ENCODE measurements around the gene PLA2G4E.

The PLA2G4E gene

DNA sequence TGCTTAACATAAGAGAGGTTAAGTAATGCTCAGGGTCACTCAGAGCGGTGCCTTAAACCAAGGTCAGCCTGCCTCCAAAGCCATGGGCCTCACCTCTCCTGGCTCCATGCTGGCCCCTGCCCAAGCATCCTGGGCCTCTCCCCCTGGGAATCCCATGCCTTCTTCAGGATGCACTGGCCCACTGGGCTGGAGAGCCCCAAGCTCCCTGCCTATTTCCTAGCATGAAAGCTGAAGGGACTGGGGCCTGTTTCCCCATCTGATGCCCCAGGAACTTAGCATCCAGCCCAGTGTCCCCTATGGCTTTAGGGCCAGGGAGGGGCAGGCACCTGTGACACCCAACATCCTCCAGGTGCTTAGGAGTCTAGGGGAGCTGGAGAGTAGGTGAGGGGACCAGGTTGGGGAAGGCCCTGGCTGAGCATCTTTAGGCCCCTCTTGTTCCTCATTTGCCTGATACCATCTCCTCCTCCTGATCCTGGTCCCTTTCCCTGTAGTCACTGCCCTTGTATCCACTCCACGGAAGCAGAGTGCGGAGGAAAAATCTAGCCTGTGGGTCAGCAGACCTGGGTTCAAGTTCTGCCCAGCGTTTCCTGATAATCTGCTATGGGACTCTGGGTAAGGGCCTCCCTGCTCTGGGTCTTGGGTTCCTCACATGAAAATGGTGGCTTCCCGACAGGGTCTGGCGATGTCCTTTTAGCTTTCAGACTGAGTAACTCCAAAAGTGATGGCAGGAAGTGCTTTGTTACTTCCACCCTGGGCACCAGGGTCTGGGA, 77.1 kb downstream of the PLA2G4E start:
- Histone ChIP-seq H3K27ac (no peak overlapping the region), H3K4me1 (peaks cover 2% of the 10 kb centered on the region), H3K4me2 (ENCODE audit: low read length) (no peak overlapping the region), H3K4me3 (ENCODE audit: low read depth, low read length) (no peak overlapping the region), H3K36me3 (ENCODE audit: control insufficient read depth, insufficient read depth, low read length) (no peaks in the 10 kb centered on the region), H3K9me3 (ENCODE audit: control insufficient read depth, low read length) (no peaks in the 10 kb centered on the region), H3K79me2 (peaks cover 3% of the 10 kb centered on the region), H3K9ac (no peak overlapping the region), H3K27me3 (ENCODE audit: control insufficient read depth, insufficient read depth, low read length) (no peaks in the 10 kb centered on the region), H2AFZ (no peak overlapping the region)
- TF ChIP-seq, protein P1, sequence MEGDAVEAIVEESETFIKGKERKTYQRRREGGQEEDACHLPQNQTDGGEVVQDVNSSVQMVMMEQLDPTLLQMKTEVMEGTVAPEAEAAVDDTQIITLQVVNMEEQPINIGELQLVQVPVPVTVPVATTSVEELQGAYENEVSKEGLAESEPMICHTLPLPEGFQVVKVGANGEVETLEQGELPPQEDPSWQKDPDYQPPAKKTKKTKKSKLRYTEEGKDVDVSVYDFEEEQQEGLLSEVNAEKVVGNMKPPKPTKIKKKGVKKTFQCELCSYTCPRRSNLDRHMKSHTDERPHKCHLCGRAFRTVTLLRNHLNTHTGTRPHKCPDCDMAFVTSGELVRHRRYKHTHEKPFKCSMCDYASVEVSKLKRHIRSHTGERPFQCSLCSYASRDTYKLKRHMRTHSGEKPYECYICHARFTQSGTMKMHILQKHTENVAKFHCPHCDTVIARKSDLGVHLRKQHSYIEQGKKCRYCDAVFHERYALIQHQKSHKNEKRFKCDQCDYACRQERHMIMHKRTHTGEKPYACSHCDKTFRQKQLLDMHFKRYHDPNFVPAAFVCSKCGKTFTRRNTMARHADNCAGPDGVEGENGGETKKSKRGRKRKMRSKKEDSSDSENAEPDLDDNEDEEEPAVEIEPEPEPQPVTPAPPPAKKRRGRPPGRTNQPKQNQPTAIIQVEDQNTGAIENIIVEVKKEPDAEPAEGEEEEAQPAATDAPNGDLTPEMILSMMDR (IDR thresholded peaks at IDR 0.05) = no peak

DNA sequence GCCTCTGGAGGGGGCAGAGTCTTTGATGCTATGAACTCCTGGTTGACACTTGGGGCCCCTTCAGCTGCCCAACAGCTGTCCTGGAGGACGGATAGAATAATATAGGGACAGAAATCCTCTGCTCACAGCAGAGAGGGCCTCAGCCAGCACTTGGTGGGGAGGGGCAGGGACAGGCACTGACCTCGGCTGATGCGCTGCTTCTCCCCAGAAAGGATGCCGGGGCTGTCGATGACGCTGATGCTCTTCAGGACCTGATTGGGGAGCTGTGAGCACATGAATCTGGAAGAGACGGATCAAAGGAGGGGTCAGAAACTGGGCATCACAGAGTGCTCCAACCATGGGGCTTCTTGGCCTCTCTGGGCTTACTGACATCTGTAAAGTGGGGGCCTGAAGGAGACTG, 78.0 kb downstream of the PLA2G4E start:
- Histone ChIP-seq H2AFZ (no peak overlapping the region), H3K36me3 (ENCODE audit: control insufficient read depth, insufficient read depth, low read length) (no peaks in the 10 kb centered on the region), H3K27ac (no peak overlapping the region)

DNA sequence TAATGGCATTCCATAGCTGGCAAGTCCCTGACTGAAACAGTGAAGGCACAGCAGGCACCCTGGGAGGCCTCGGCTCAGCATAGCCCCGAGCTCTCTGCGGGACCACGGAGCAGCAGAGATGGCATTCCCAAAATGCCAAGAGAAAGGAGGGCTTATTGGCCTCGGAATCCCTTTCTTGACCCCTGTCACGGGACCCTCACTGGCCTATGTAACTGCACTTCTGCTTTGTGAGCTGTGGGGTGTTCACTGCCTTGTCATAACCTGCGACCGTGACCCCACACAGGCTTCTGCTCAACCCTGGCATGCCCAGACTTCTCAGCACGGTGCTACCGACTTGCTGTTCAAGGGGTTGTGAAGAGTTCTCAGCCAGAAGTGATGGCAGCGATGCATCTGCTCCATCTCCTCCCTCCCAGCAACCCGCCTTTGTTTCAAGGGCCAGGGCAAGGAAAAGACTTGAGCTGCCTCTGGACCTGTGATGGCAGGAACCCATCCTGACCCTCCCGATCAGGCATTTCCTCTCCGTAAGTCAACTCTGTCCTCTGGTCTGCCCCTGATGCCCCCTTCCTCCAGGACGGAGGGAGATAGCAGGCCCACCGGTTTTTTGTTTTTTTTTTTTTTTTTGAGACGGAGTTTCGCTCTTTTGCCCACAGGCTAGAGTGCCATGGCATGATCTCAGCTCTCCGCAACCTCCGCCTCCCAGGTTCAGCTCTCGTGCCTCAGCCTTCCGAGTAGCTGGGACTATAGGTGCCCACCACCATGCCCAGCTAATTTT, 79.0 kb downstream of the PLA2G4E start:
- Histone ChIP-seq H3K9ac (no peak overlapping the region), H2AFZ (no peak overlapping the region), H3K4me3 (ENCODE audit: low read depth, low read length) (no peak overlapping the region), H3K9me3 (ENCODE audit: control insufficient read depth, low read length) (no peaks in the 10 kb centered on the region), H3K4me1 (peaks cover 2% of the 10 kb centered on the region), H3K4me2 (ENCODE audit: low read length) (no peak overlapping the region), H3K27me3 (ENCODE audit: control insufficient read depth, insufficient read depth, low read length) (no peaks in the 10 kb centered on the region), H3K79me2 (peaks cover 3% of the 10 kb centered on the region), H3K36me3 (ENCODE audit: control insufficient read depth, insufficient read depth, low read length) (no peaks in the 10 kb centered on the region), H3K27ac (no peak overlapping the region)
- TF ChIP-seq, protein P1 (IDR thresholded peaks at IDR 0.05) = no peak

More for the DNA sequence above, 78.0 kb downstream of the PLA2G4E start:
- Histone ChIP-seq H3K4me2 (ENCODE audit: low read length) (no peak overlapping the region), H3K4me3 (ENCODE audit: low read depth, low read length) (no peak overlapping the region), H3K9ac (no peak overlapping the region), H3K27me3 (ENCODE audit: control insufficient read depth, insufficient read depth, low read length) (no peaks in the 10 kb centered on the region), H3K4me1 (peaks cover 2% of the 10 kb centered on the region), H3K79me2 (peaks cover 3% of the 10 kb centered on the region), H3K9me3 (ENCODE audit: control insufficient read depth, low read length) (no peaks in the 10 kb centered on the region)
- TF ChIP-seq, protein P1 (IDR thresholded peaks at IDR 0.05) = no peak

DNA sequence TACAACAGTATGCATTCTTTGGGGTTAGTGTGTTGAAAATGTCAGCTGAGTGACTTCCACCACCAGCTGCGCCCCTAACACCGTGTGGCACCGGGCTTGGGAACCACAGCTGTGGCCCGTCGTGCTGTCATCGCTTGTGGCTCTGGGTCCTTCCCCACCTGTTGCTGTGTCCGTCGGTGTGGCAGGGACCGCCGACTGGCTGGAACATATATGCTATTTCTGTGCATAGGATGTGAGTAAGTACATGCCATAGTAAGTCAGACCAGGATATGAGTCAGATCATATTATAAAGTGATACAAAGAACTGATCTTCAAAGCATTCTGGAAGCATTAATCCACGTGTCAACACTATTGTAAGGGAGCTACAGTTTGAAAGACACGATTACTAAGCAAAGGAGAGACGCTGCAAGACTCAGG, 80.4 kb downstream of the PLA2G4E start:
- peaks cover 2% of the 10 kb centered on the region for H3K4me1 ChIP-seq
- H3K36me3 ChIP-seq (ENCODE audit: control insufficient read depth, insufficient read depth, low read length) = no peaks in the 10 kb centered on the region
- peaks cover 3% of the 10 kb centered on the region for H3K79me2 ChIP-seq
- no peak overlapping the region for H3K27ac ChIP-seq
- H3K4me3 ChIP-seq (ENCODE audit: low read depth, low read length) = no peak overlapping the region
- H3K27me3 ChIP-seq (ENCODE audit: control insufficient read depth, insufficient read depth, low read length) = no peaks in the 10 kb centered on the region
- TF ChIP-seq, protein P1 (IDR thresholded peaks at IDR 0.05) = no peak
- no peak overlapping the region for H3K9ac ChIP-seq
- H3K9me3 ChIP-seq (ENCODE audit: control insufficient read depth, low read length) = no peaks in the 10 kb centered on the region
- no peak overlapping the region for H2AFZ ChIP-seq
- H3K4me2 ChIP-seq (ENCODE audit: low read length) = no peak overlapping the region
